SK-N-SH (cell line): ENCODE results near the gene EXOSC3. TPM values are rescaled to one million over a fixed set of nuclear protein-coding genes. Genes with fewer than 3 reads are reported as not detected.

ENCODE experiments used
- CTCF ChIA-PET: fragments of 300-600, 350-600 bp; formaldehyde crosslinking; extraction: SDS; loops from one replicate; lab custom pipeline; 2021; lab: Yijun Ruan, JAX
- POLR2A ChIA-PET: fragments of 350-600 bp; sonication (Branson Sonifier 250); formaldehyde crosslinking; extraction: SDS; loops from one replicate; lab custom pipeline; 2020; ENCODE audit warnings: antibody characterized with exemption, inconsistent platforms; lab: Yijun Ruan, JAX
- DNase-seq: peaks from one replicate; pipeline ENCODE4 v3.0.0; 2012
- H2AFZ ChIP-seq: fragments of 200-600 bp; sonication (generic); 2 replicates; pipeline ENCODE4 v1.8.1; 2016; ENCODE audit warnings: antibody characterized with exemption, mild to moderate bottlenecking, low read depth
- H3F3A ChIP-seq: fragments of 200-600 bp; sonication (generic); replicated peaks from 2 replicates; pipeline ENCODE3; 2016; ENCODE audit warnings: antibody characterized with exemption, mild to moderate bottlenecking; ENCODE audit not compliant: insufficient read depth
- H3K27ac ChIP-seq, 2 experiments: fragments of 200-500 bp in 1 of 2; fragments of 200-600 bp in 1 of 2; sonication (Bioruptor generic) in 1 of 2; sonication (generic), shearing (Covaris generic) in 1 of 2; 2 replicates each; pipeline versions ENCODE4 v1.5.1 to v1.6.1; 2014 to 2016; ENCODE audit warnings: low read depth in 2 of 2, inconsistent platforms in 1 of 2, low read length in 1 of 2, mild to moderate bottlenecking in 1 of 2, mixed read lengths in 1 of 2
- H3K27me3 ChIP-seq: fragments of 200-600 bp; sonication (generic), shearing (Covaris generic); 2 replicates; pipeline ENCODE4 v1.6.1; 2016; ENCODE audit warnings: mixed run types; ENCODE audit not compliant: insufficient read depth
- H3K36me3 ChIP-seq, 2 experiments: fragments of 200-500 bp in 1 of 2; fragments of 200-600 bp in 1 of 2; sonication (Bioruptor generic) in 1 of 2; sonication (generic) in 1 of 2; replicated peaks in 1 of 2; 2 replicates each; pipeline versions ENCODE3 to v1.5.1; 2014 to 2016; ENCODE audit warnings: low read length in 1 of 2, mild to moderate bottlenecking in 1 of 2; ENCODE audit not compliant: insufficient read depth in 2 of 2, control insufficient read depth in 1 of 2
- H3K4me1 ChIP-seq, 2 experiments: fragments of 200-500 bp in 1 of 2; fragments of 200-600 bp in 1 of 2; sonication (Bioruptor generic) in 1 of 2; sonication (generic), shearing (Covaris generic) in 1 of 2; 2 replicates each; pipeline versions ENCODE4 v1.5.1 to v1.6.1; 2014 to 2016; ENCODE audit warnings: low read depth in 1 of 2, low read length in 1 of 2, mixed run types in 1 of 2; ENCODE audit not compliant: insufficient read depth in 2 of 2, control insufficient read depth in 1 of 2
- H3K4me2 ChIP-seq: fragments of 200-600 bp; sonication (generic), shearing (Covaris generic); 2 replicates; pipeline ENCODE4 v1.6.1; 2017; ENCODE audit warnings: mixed run types
- H3K4me3 ChIP-seq, 2 experiments: fragments of 200-500 bp in 1 of 2; fragments of 200-600 bp in 1 of 2; sonication (Bioruptor generic) in 1 of 2; sonication (generic), shearing (Covaris generic) in 1 of 2; 2 replicates each; pipeline versions ENCODE4 v1.5.1 to v1.8.1; 2014 to 2016; ENCODE audit warnings: low read depth in 2 of 2, inconsistent platforms in 1 of 2, low read length in 1 of 2, mild to moderate bottlenecking in 1 of 2, mixed read lengths in 1 of 2, moderate library complexity in 1 of 2
- H3K79me2 ChIP-seq: fragments of 200-600 bp; sonication (generic); 2 replicates; pipeline ENCODE4 v1.8.1; 2017; ENCODE audit warnings: mild to moderate bottlenecking; ENCODE audit not compliant: insufficient read depth
- H3K9ac ChIP-seq: fragments of 200-600 bp; sonication (generic); 2 replicates; pipeline ENCODE4 v1.6.1; 2017; ENCODE audit warnings: mixed run types
- H3K9me2 ChIP-seq: fragments of 200-600 bp; sonication (generic); 2 replicates; pipeline ENCODE4 v1.6.1; 2017; ENCODE audit warnings: mixed run types
- H3K9me3 ChIP-seq: fragments of 200-600 bp; sonication (generic); 2 replicates; pipeline ENCODE4 v1.6.1; 2017; ENCODE audit warnings: mixed run types, mild to moderate bottlenecking, moderate library complexity
- H4K20me1 ChIP-seq: fragments of 200-600 bp; sonication (generic); 2 replicates; pipeline ENCODE4 v1.6.1; 2017; ENCODE audit warnings: mild to moderate bottlenecking, mixed run types; ENCODE audit not compliant: insufficient read depth
- CHD2 ChIP-seq: fragments of 150-350 bp; IDR thresholded peaks from 2 replicates; pipeline ENCODE4 v1.6.1; 2018; ENCODE audit warnings: low read length; ENCODE audit not compliant: partially characterized antibody
- ELF1 ChIP-seq: IDR thresholded peaks from 2 replicates; pipeline ENCODE4 v1.4.0; 2012
- FOXM1 ChIP-seq: IDR thresholded peaks from 2 replicates; pipeline ENCODE4 v1.4.0; 2012; ENCODE audit warnings: low read depth, mild to moderate bottlenecking
- IRF3 ChIP-seq: fragments of 150-350 bp; IDR thresholded peaks from 2 replicates; pipeline ENCODE4 v1.6.1; 2016; ENCODE audit warnings: mild to moderate bottlenecking, low read depth, low read length
- MEF2A ChIP-seq: IDR thresholded peaks from 2 replicates; pipeline ENCODE4 v1.4.0; 2012; ENCODE audit warnings: low read depth, borderline replicate concordance
- NRF1 ChIP-seq: IDR thresholded peaks from 2 replicates; pipeline ENCODE4 v1.6.1; 2012; ENCODE audit warnings: low read depth, mild to moderate bottlenecking, low read length
- POLR2AphosphoS5 ChIP-seq: IDR thresholded peaks from 2 replicates; pipeline ENCODE4 v1.6.1; 2012; ENCODE audit warnings: low read depth, low read length
- RAD21 ChIP-seq: IDR thresholded peaks from 2 replicates; pipeline ENCODE4 v1.6.1; 2012; ENCODE audit warnings: mild to moderate bottlenecking, low read length
- RCOR1 ChIP-seq: fragments of 150-350 bp; IDR thresholded peaks from 2 replicates; pipeline ENCODE4 v1.6.1; 2017; ENCODE audit warnings: antibody characterized with exemption, low read length
- REST ChIP-seq: IDR thresholded peaks from 2 replicates; pipeline ENCODE4 v1.6.1; 2012; ENCODE audit warnings: mild to moderate bottlenecking, low read depth, low read length, moderate library complexity
- RFX5 ChIP-seq: IDR thresholded peaks from 2 replicates; pipeline ENCODE4 v1.6.1; 2012; ENCODE audit warnings: mild to moderate bottlenecking, improper control_type of control experiment, low read length
- RXRA ChIP-seq: IDR thresholded peaks from 2 replicates; pipeline ENCODE4 v1.4.0; 2012; ENCODE audit warnings: low read depth, mild to moderate bottlenecking, borderline replicate concordance
- SIN3A ChIP-seq: IDR thresholded peaks from 2 replicates; pipeline ENCODE4 v1.6.1; 2012; ENCODE audit warnings: low read depth, mild to moderate bottlenecking, low read length, moderate library complexity, borderline replicate concordance
- SMC3 ChIP-seq: IDR thresholded peaks from 2 replicates; pipeline ENCODE4 v1.6.1; 2012; ENCODE audit warnings: low read depth, low read length, improper control_type of control experiment
- TAF1 ChIP-seq: IDR thresholded peaks from 2 replicates; pipeline ENCODE4 v1.6.1; 2012; ENCODE audit warnings: low read depth, mild to moderate bottlenecking, low read length, moderate library complexity, borderline replicate concordance
- TCF12 ChIP-seq: IDR thresholded peaks from 2 replicates; pipeline ENCODE4 v1.4.0; 2012
- TEAD4 ChIP-seq: IDR thresholded peaks from 2 replicates; pipeline ENCODE4 v1.4.0; 2012; ENCODE audit warnings: mild to moderate bottlenecking, borderline replicate concordance; ENCODE audit not compliant: insufficient read depth
- YY1 ChIP-seq: IDR thresholded peaks from 2 replicates; pipeline ENCODE4 v1.4.0; 2012; ENCODE audit warnings: low read depth, mild to moderate bottlenecking
- ZBTB33 ChIP-seq: IDR thresholded peaks from 2 replicates; pipeline ENCODE4 v1.4.0; 2012; ENCODE audit warnings: low read depth, borderline replicate concordance
- WGBS: methylation state at CpG from one replicate; pipeline ENCODE4 v1.1.6; 2017; ENCODE audit warnings: low lambda C conversion rate; 5-methylcytosine and 5-hydroxymethylcytosine counted together
- polyA plus RNA-seq, 3 experiments: library from polyadenylated mRNA; depleted of rRNA; stranded (reverse); fragments of >200 nt; gene quantifications; 2 replicates each; pipeline ENCODE4 v1.2.3, GENCODE V29; 2012

Gene EXOSC3
- polyA plus RNA-seq, 1 of the 3 experiments (the other 2 are of a cell fraction): 53.6 TPM

- Histone ChIP-seq H3K4me2 (no peak overlapping the region), H3K4me1 (no peaks in the 10 kb centered on the region), H3K79me2 (0 out of 2 replicates have a peak, but pooled peaks cover 3% of the 10 kb centered on the region), H3K27me3 (no peaks in the 10 kb centered on the region), H2AFZ (no peak overlapping the region), H3K9ac (no peak overlapping the region), H3K36me3 (peaks cover 9 to 25% of the 10 kb centered on the region in 2 experiments), H3K4me3 (no peak overlapping the region), H4K20me1 (no peaks in the 10 kb centered on the region), H3K27ac (no peak overlapping the region), H3F3A (no peaks in the 10 kb centered on the region), H3K9me2 (no peaks in the 10 kb centered on the region), H3K9me3 (no peaks in the 10 kb centered on the region)
- ChIA-PET POLR2A (no interaction called here), CTCF (interaction anchor here (0.7 to 0.8 kb wide), 2 partner anchors 11 to 15 kb away, joined by 3 read pairs; partner anchors contain the start of gene EXOSC3)
- no peak for DNase-seq
- TF ChIP-seq ZBTB33 (no peak), REST (no peak), NRF1 (no peak), FOXM1 (no peak), RFX5 (no peak), POLR2AphosphoS5 (no peak), TEAD4 (no peak), CHD2 (no peak), MEF2A (no peak), TAF1 (no peak), IRF3 (no peak), RCOR1 (no peak), YY1 (no peak), SMC3 (no peak), TCF12 (no peak), SIN3A (no peak), ELF1 (no peak), RAD21 (no peak), RXRA (no peak)
- 95% methylated on average over 3 of the region's 3 CpGs for WGBS
Observed at GRCh38 chr9:37769995-37770394, 14.9 kb downstream of the EXOSC3 start.
